ENCODE data around the gene PYGM.

The PYGM gene

GRCh38 chr11:64796757-64797541, 37.2 kb upstream of the PYGM start:
- Mint-ChIP-seq H3K4me1 (ENCODE audit: low read depth) (peaks cover 46% of the 10 kb centered on the region), H3K27ac (no peak overlapping the region), H3K9me3 (no peaks in the 10 kb centered on the region), H3K27me3 (no peaks in the 10 kb centered on the region), H3K4me3 (no peak overlapping the region), H3K36me3 (ENCODE audit: low read depth) (peaks cover 10% of the 10 kb centered on the region)

GRCh38 chr11:64796047-64796756, 36.4 kb upstream of the PYGM start:
- Mint-ChIP-seq H3K27me3 (no peaks in the 10 kb centered on the region), H3K4me1 (ENCODE audit: low read depth) (peaks cover 41% of the 10 kb centered on the region), H3K4me3 (no peak overlapping the region), H3K27ac (no peak overlapping the region), H3K9me3 (no peaks in the 10 kb centered on the region), H3K36me3 (ENCODE audit: low read depth) (peaks cover 10% of the 10 kb centered on the region)

- Mint-ChIP-seq H3K9me3 (no peaks in the 10 kb centered on the region), H3K36me3 (ENCODE audit: low read depth) (peaks cover 17% of the 10 kb centered on the region), H3K27me3 (no peaks in the 10 kb centered on the region), H3K27ac (peak overlapping the region; percentile 63), H3K4me3 (no peak overlapping the region), H3K4me1 (ENCODE audit: low read depth) (peaks cover 31% of the 10 kb centered on the region)
These were observed 34.8 kb upstream of the PYGM start for GRCh38 chr11:64794526-64794925.

GRCh38 chr11:64793271-64794160, 33.7 kb upstream of the PYGM start:
- Mint-ChIP-seq H3K4me1 (ENCODE audit: low read depth) (peaks cover 24% of the 10 kb centered on the region), H3K27ac (peak overlapping the region; percentile 41), H3K4me3 (no peak overlapping the region), H3K9me3 (no peaks in the 10 kb centered on the region), H3K27me3 (no peaks in the 10 kb centered on the region), H3K36me3 (ENCODE audit: low read depth) (peaks cover 16% of the 10 kb centered on the region)

GRCh38 chr11:64792482-64792881, 32.7 kb upstream of the PYGM start:
- Mint-ChIP-seq H3K4me1 (ENCODE audit: low read depth) (peaks cover 27% of the 10 kb centered on the region), H3K4me3 (no peak overlapping the region), H3K27ac (no peak overlapping the region), H3K9me3 (no peaks in the 10 kb centered on the region), H3K36me3 (ENCODE audit: low read depth) (peaks cover 16% of the 10 kb centered on the region), H3K27me3 (no peaks in the 10 kb centered on the region)

- Mint-ChIP-seq H3K36me3 (ENCODE audit: low read depth) (peaks cover 16% of the 10 kb centered on the region), H3K4me1 (ENCODE audit: low read depth) (peaks cover 27% of the 10 kb centered on the region), H3K27me3 (no peaks in the 10 kb centered on the region), H3K27ac (no peak overlapping the region), H3K9me3 (no peaks in the 10 kb centered on the region), H3K4me3 (no peak overlapping the region)
These were observed 32.1 kb upstream of the PYGM start for GRCh38 chr11:64791781-64792291.

GRCh38 chr11:64790205-64791095, 30.7 kb upstream of the PYGM start:
- Mint-ChIP-seq H3K27me3 (no peaks in the 10 kb centered on the region), H3K4me3 (no peak overlapping the region), H3K36me3 (ENCODE audit: low read depth) (peaks cover 16% of the 10 kb centered on the region), H3K9me3 (no peaks in the 10 kb centered on the region), H3K27ac (no peak overlapping the region), H3K4me1 (ENCODE audit: low read depth) (peaks cover 18% of the 10 kb centered on the region)

GRCh38 chr11:64789331-64790204, 29.8 kb upstream of the PYGM start:
- H3K27ac Mint-ChIP-seq, result no peak overlapping the region

GRCh38 chr11:64788321-64789215, 28.8 kb upstream of the PYGM start:
- Mint-ChIP-seq H3K27me3 (no peaks in the 10 kb centered on the region), H3K9me3 (no peaks in the 10 kb centered on the region), H3K4me1 (ENCODE audit: low read depth) (peaks cover 7% of the 10 kb centered on the region), H3K27ac (no peak overlapping the region), H3K36me3 (ENCODE audit: low read depth) (peaks cover 10% of the 10 kb centered on the region), H3K4me3 (no peak overlapping the region)

More at GRCh38 chr11:64789331-64790204, 29.8 kb upstream of the PYGM start:
- Mint-ChIP-seq H3K36me3 (ENCODE audit: low read depth) (peaks cover 12% of the 10 kb centered on the region), H3K27me3 (no peaks in the 10 kb centered on the region), H3K4me1 (ENCODE audit: low read depth) (peaks cover 16% of the 10 kb centered on the region), H3K4me3 (no peak overlapping the region), H3K9me3 (no peaks in the 10 kb centered on the region)

GRCh38 chr11:64787526-64788320, 27.9 kb upstream of the PYGM start:
- Mint-ChIP-seq H3K27me3 (no peaks in the 10 kb centered on the region), H3K4me1 (ENCODE audit: low read depth) (peaks cover 6% of the 10 kb centered on the region), H3K4me3 (no peak overlapping the region), H3K27ac (no peak overlapping the region), H3K36me3 (ENCODE audit: low read depth) (peaks cover 10% of the 10 kb centered on the region), H3K9me3 (no peaks in the 10 kb centered on the region)

- peaks cover 15% of the 10 kb centered on the region for H3K36me3 Mint-ChIP-seq (ENCODE audit: low read depth)
- H3K27me3 Mint-ChIP-seq, result no peaks in the 10 kb centered on the region
- H3K27ac Mint-ChIP-seq, result no peak overlapping the region
- H3K4me1 Mint-ChIP-seq (ENCODE audit: low read depth), result peaks cover 6% of the 10 kb centered on the region
- H3K4me3 Mint-ChIP-seq, result no peak overlapping the region
- H3K9me3 Mint-ChIP-seq, result no peaks in the 10 kb centered on the region
These were observed 26.5 kb upstream of the PYGM start for GRCh38 chr11:64786308-64786707.

All from stimulated activated naive CD8-positive, alpha-beta T cell treated with anti-CD3 and anti-CD28 coated beads, Interleukin-15, Interleukin-2, amounts not matched to agents 100 ng/mL and 50 ng/mL, for 24 hours (primary cell).